ENCODE results near the gene OLFM4. TPM values are rescaled to one million over a fixed set of nuclear protein-coding genes. Genes with fewer than 3 reads are reported as not detected.

The OLFM4 gene
- total RNA-seq, 2 experiments from 2014 or later = not detected

DNA sequence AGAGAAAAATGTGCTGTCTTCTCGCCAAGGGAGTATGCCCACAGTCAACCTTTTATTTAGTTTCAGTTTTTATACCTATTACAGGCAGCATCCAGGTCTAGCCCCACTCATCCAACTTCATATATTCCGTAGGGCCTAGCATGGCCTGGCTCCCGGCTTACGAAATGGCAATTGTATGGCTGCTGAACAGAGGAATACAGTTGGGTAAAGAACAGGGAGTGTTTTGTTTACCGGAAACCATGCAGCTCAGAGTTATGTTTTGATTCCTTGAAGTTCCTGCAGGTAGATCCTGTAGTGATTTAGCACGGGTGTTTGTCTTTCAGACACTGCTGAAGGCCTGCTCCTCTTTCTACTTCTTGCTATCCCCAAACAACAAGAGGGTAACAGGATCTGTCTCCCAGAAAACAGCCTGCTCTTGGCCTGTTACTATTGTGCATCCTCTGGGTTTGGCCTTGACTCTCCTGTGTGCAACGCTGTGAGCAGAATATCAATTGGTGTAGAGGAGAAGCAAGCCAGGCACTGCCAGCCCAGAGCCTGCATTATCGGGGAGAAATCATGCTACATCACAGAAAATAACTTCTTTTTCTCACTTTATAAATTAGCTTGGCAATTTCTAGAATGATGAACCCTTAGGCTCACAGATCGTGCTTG is 32.4 kb downstream of the OLFM4 start:
- H3K27ac Mint-ChIP-seq = no peak overlapping the region
- CTCF ChIA-PET = no interaction called here
- no peaks in the 10 kb centered on the region for H3K36me3 Mint-ChIP-seq
- no peak overlapping the region for H3K4me3 Mint-ChIP-seq
- no peaks in the 10 kb centered on the region for H3K4me1 Mint-ChIP-seq
- no peak for ATAC-seq
- DNase-seq = no peak
- no peaks in the 10 kb centered on the region for H3K27me3 Mint-ChIP-seq
- no peaks in the 10 kb centered on the region for H3K9me3 Mint-ChIP-seq (ENCODE audit: low read depth)

DNA sequence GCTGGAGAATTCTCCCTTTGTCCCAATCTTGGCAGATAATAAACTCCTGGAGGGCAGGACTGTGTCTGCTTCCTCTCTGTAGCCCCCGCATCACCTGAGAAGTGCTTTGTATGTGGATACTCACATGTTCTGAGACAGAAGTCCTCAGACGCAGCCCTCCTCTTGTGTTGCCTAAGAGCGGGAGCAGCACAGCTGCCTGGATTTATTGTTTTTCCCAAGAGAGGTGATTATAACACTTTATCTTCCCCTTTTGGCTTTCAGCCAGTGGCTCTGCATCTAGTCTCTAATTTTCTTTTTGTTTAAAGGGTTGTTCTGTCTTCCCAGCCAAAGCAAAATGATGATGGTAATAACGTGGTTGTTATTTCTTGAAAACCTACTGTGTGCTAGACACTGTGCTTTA is 36.1 kb downstream of the OLFM4 start:
- no peaks in the 10 kb centered on the region for H3K27me3 Mint-ChIP-seq
- DNase-seq = no peak
- no peak for ATAC-seq
- H3K27ac Mint-ChIP-seq = no peak overlapping the region
- no peaks in the 10 kb centered on the region for H3K4me1 Mint-ChIP-seq
- CTCF ChIA-PET = no interaction called here
- no peaks in the 10 kb centered on the region for H3K36me3 Mint-ChIP-seq
- H3K4me3 Mint-ChIP-seq = no peak overlapping the region
- no peaks in the 10 kb centered on the region for H3K9me3 Mint-ChIP-seq (ENCODE audit: low read depth)

DNA sequence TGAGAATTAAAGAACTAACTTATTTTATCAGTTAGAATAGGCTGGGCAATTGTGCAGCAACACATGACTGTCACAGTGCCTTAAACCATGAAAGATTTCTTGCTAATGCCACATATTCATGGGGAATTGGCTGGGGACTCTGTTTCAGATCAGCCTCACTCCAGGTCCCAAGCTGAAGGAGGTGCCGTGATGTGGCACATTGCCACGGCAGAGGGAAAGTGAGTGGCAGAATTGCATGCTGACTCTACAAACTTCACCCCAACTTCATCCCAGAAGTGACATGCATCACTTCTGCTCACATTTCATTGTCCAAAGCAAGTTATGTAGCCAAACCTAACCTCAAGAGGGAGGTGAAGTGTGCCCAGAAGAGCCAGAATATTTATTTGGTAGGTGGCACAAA is 37.8 kb downstream of the OLFM4 start:
- ATAC-seq (no peak), DNase-seq (no peak)
- no peaks in the 10 kb centered on the region for H3K36me3 Mint-ChIP-seq
- H3K27me3 Mint-ChIP-seq = no peaks in the 10 kb centered on the region
- CTCF ChIA-PET = no interaction called here
- no peaks in the 10 kb centered on the region for H3K4me1 Mint-ChIP-seq
- H3K27ac Mint-ChIP-seq = no peak overlapping the region
- no peaks in the 10 kb centered on the region for H3K9me3 Mint-ChIP-seq (ENCODE audit: low read depth)
- no peak overlapping the region for H3K4me3 Mint-ChIP-seq

DNA sequence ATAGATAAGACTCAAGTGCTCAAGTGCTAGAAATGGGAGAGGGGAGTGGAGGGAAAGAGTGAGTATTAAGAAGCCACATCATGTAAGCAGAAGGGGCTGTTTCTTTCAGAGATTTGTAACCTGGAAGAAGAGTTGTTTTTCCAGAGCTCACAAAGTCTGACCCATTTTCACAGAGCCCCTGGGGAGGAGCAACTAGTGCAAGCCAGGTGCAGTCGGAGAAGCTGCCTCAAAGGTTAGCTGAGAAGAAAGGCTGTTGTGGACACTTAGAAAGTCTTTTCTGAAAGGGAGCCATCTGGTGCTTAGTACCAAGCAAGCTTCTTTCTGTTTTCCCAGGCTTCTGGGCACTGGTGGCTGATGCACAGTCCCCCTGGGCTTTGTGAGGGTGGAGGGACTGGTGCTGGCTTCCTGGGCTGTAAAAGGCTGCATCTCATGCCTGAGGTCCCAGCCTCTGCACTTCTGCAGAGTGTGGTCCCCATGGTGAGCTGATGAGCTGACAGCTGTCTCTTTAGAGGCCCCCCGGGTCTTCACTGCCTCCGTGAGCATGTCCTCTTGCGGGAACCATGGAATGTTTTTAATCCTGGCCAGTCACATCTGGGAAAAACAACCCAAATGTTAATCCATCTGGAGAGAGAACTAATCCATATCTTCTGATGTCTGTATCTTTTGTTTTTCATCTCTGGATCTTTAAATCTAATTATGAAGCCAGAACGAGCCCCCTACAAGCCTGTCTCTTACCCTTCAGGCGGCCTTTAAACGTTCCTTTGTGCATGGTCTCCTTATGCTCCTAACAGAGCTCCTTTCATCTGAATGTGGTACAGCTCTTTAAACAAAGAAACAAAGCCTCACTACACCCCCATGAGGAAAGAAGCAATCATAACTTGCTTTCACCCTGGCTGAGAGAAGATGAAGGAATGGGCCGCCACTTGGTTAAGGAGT is 40.2 kb downstream of the OLFM4 start:
- Mint-ChIP-seq H3K36me3 (no peaks in the 10 kb centered on the region), H3K4me1 (no peaks in the 10 kb centered on the region), H3K4me3 (no peak overlapping the region), H3K27ac (no peak overlapping the region), H3K9me3 (ENCODE audit: low read depth) (no peaks in the 10 kb centered on the region), H3K27me3 (no peaks in the 10 kb centered on the region)
- DNase-seq (no peak), ATAC-seq (no peak)
- CTCF ChIA-PET = no interaction called here

DNA sequence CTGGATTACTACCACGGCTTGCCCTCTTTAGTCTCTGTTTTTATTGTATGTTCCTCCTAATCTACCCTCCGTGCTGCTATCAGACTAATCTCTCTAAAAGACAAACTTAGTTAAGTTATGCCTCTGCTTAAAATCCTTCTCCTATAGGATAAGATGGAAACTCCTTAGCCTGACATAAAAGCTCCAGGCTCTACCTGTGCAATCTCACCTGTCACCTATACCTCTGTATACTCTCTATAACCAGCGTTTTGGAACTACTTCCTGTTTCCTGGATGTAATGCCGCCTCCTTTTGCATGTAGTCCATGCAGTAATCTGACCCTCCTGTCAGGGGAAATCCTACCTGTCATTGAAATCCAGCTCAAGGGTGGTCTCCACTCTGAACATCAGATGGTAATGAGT is 41.2 kb downstream of the OLFM4 start:
- no peaks in the 10 kb centered on the region for H3K4me1 Mint-ChIP-seq
- H3K27me3 Mint-ChIP-seq = no peaks in the 10 kb centered on the region
- ATAC-seq (no peak), DNase-seq (no peak)
- H3K36me3 Mint-ChIP-seq = no peaks in the 10 kb centered on the region
- H3K27ac Mint-ChIP-seq = no peak overlapping the region
- no peaks in the 10 kb centered on the region for H3K9me3 Mint-ChIP-seq (ENCODE audit: low read depth)
- CTCF ChIA-PET = no interaction called here
- H3K4me3 Mint-ChIP-seq = no peak overlapping the region

DNA sequence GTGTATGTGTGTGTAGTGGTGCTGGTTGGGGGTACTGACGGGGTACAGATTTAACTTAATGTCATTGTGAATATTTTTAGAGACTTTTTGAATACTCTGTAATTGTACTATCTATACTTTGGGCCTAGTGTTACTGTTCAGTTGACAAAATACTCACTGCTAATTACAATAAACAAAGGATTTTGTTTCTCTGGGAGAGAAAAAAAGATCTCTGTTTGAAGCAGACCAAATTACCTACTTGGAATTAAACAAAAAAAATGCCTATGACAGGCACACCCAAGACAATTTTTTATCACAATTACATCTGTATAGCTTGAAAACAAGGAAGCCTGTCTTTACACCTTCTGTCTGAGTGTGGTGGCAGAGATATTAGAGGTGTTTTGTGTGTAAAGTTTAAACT is 45.1 kb downstream of the OLFM4 start:
- Mint-ChIP-seq H3K4me3 (no peak overlapping the region), H3K27me3 (no peaks in the 10 kb centered on the region), H3K27ac (no peak overlapping the region), H3K9me3 (ENCODE audit: low read depth) (no peaks in the 10 kb centered on the region), H3K36me3 (no peaks in the 10 kb centered on the region), H3K4me1 (no peaks in the 10 kb centered on the region)
- CTCF ChIA-PET = no interaction called here
- DNase-seq = no peak
- no peak for ATAC-seq

DNA sequence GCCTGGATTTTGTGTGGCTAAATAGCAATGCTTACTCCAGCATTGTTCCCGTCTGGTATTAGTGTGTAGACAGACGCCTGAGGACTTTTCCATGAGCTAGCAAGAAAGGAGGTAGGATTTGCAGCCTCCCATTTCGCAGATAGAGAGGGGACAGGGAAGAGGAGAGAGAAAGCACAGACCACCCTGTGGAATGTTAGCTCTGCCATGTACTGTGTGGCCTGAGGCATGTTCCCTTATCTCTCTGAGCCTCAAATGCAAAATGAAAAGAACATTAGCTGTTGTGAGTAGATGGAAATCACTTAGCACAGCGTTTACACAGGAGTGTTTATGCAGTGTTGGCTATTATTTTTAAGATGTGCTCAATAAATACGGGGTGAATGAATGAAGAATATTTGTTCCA is 45.5 kb downstream of the OLFM4 start:
- no peak for ATAC-seq

DNA sequence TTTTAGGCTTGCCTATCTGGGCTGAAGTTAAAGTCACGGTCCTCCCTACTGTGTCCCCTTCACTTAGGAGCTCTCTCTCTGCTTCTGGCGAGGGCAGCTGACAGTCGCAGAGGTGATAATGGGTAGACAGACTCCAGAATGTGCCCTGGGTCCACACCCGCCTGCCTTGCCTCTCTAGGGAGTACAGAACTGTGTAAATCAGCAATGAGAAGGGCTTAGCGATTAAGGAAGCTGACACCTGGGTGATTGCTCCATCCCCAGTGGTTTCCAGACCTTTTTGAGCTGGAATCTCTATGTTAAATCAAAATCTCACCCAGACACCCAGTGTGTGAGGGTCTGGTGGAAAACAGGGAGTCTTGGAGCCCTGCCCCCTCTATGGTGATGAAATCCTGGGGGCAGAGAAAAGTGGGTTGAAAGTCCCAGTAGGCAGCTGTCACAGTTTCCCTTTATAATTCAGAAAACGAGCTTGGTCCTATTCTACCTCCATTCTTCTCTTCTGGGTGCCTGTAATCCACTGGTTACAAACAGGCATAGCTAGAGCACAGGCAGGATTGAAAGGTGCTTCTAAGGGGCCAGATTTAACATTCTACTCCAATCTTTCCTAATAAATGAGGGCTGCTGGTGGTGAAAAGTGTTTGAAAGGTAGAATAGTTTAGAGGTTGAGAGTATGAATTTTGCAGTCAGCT is 46.9 kb downstream of the OLFM4 start:
- Mint-ChIP-seq H3K4me3 (no peak overlapping the region), H3K4me1 (no peaks in the 10 kb centered on the region), H3K9me3 (ENCODE audit: low read depth) (no peaks in the 10 kb centered on the region), H3K27ac (no peak overlapping the region), H3K27me3 (no peaks in the 10 kb centered on the region), H3K36me3 (no peaks in the 10 kb centered on the region)
- no peak for ATAC-seq
- CTCF ChIA-PET = no interaction called here
- no peak for DNase-seq

More for the DNA sequence above, 45.5 kb downstream of the OLFM4 start:
- Mint-ChIP-seq H3K36me3 (no peaks in the 10 kb centered on the region), H3K27me3 (no peaks in the 10 kb centered on the region), H3K4me3 (no peak overlapping the region), H3K27ac (no peak overlapping the region), H3K4me1 (no peaks in the 10 kb centered on the region), H3K9me3 (ENCODE audit: low read depth) (no peaks in the 10 kb centered on the region)
- CTCF ChIA-PET = no interaction called here
- no peak for DNase-seq

DNA sequence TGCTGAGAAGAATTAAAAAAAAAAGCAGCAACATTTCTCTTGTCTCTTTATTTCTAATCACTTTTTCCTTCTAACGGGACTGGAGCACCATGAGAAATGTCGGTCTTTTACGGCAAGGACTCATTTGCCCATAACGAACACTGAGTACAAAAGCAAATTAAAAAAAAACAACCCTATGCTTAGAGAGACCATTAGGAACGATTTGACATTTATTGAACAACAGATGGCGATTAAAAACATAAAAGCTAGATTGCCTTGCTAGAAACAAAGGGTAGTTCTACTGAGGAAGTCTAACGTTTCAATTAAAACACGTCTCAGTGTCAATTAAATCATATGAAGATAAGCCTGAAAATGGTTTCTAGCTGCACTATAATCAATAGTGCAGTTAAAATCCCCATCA is 51.1 kb downstream of the OLFM4 start:
- no peaks in the 10 kb centered on the region for H3K27me3 Mint-ChIP-seq
- H3K4me1 Mint-ChIP-seq = no peaks in the 10 kb centered on the region
- no peak overlapping the region for H3K4me3 Mint-ChIP-seq
- no peak for DNase-seq
- no peak overlapping the region for H3K27ac Mint-ChIP-seq
- H3K9me3 Mint-ChIP-seq (ENCODE audit: low read depth) = no peaks in the 10 kb centered on the region
- CTCF ChIA-PET = no interaction called here
- no peaks in the 10 kb centered on the region for H3K36me3 Mint-ChIP-seq
- no peak for ATAC-seq

DNA sequence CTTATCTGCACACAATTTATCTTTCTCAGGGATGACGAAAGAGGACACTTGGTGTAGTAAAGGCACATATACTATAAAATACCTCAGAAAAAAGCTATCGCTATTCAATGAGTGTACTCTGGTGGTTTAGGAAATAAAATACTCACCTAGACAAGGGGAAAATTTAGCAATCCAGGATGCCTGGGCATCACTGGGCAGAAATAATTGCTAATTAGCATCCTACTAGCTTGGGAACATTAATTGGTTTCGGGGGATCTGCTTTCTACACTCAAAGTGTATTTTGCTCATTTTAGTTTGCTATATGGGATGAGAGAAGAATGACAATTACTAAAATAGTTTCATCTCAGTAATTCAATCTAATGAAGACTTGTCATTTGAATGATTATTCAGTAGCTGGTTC is 60.3 kb downstream of the OLFM4 start:
- Mint-ChIP-seq H3K4me3 (no peak overlapping the region), H3K4me1 (no peaks in the 10 kb centered on the region), H3K36me3 (no peaks in the 10 kb centered on the region), H3K27ac (no peak overlapping the region), H3K9me3 (ENCODE audit: low read depth) (peaks cover 2% of the 10 kb centered on the region), H3K27me3 (no peaks in the 10 kb centered on the region)
- DNase-seq (no peak), ATAC-seq (no peak)
- CTCF ChIA-PET = no interaction called here

DNA sequence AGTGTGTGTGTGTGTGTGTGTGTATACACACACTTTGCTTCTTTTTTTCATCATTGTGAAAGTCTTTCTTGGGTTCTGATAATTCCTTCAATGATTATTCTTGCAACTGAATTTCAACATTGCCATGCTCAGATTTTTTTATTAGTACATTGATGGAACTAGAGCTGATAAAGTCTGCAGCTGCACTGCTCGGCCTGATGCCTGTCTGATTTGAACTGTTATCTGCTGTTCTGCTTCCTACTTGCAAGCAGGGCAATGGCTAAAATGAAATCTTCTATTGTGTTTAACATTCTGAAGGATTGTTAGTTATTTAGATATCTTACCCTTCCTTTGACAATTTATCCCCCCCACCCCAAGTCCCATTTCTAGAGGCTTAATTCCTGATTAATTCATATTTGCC is 61.3 kb downstream of the OLFM4 start:
- peaks cover 2% of the 10 kb centered on the region for H3K9me3 Mint-ChIP-seq (ENCODE audit: low read depth)
- H3K4me3 Mint-ChIP-seq = no peak overlapping the region
- ATAC-seq = no peak

DNA sequence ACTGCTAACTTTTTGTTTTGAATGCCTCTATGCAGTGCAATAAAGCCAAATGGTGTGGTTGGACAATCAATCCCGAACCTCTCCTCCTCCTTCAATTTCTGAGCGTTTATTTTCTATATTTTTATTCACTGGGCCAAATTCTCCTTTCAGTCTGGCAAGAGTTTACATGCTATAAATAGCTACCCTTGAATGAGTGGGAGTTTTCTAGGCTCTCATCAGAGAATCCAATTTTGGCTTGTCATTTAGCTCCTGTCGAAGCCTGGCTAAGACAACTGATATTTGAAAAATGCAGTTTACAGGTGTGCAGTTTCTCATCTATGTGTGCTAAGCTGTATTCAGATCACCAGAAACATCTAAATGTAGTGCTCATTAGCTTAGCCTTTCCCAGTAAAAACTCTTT is 61.8 kb downstream of the OLFM4 start:
- H3K4me1 Mint-ChIP-seq = no peaks in the 10 kb centered on the region
- ATAC-seq = no peak
- H3K4me3 Mint-ChIP-seq = no peak overlapping the region
- CTCF ChIA-PET = no interaction called here
- no peaks in the 10 kb centered on the region for H3K27me3 Mint-ChIP-seq
- H3K36me3 Mint-ChIP-seq = no peaks in the 10 kb centered on the region
- no peak overlapping the region for H3K27ac Mint-ChIP-seq
- H3K9me3 Mint-ChIP-seq (ENCODE audit: low read depth) = peaks cover 2% of the 10 kb centered on the region
- DNase-seq = no peak

More for the DNA sequence above, 61.3 kb downstream of the OLFM4 start:
- CTCF ChIA-PET = interaction anchor here (0.7 kb wide), 1 partner anchor 196 kb away, joined by 3 read pairs; no protein-coding TSS in a partner anchor
- no peaks in the 10 kb centered on the region for H3K4me1 Mint-ChIP-seq
- DNase-seq = no peak
- H3K36me3 Mint-ChIP-seq = no peaks in the 10 kb centered on the region
- H3K27me3 Mint-ChIP-seq = no peaks in the 10 kb centered on the region
- no peak overlapping the region for H3K27ac Mint-ChIP-seq

DNA sequence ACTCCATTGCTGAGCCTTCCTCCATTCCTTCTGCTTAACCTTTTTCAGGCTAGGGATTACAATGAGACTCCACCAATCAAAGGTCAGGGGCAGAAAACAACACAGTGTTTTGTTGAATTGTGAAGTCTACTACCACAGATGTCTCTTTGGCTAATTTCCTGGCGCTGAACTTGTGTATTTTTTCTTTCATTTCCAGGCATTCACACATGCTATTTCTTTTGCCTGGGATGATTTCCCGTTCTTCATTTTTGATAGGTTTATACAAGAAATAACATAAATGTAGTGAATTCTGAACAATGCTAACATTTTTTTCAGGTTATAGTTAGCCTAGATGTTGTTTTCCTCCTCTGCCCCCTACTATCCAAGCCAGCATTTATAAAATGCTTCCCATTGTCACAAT is 64.3 kb downstream of the OLFM4 start:
- Mint-ChIP-seq H3K4me3 (no peak overlapping the region), H3K4me1 (no peaks in the 10 kb centered on the region), H3K36me3 (no peaks in the 10 kb centered on the region), H3K9me3 (ENCODE audit: low read depth) (peaks cover 2% of the 10 kb centered on the region), H3K27me3 (no peaks in the 10 kb centered on the region), H3K27ac (no peak overlapping the region)
- DNase-seq = no peak
- CTCF ChIA-PET = no interaction called here
- ATAC-seq = no peak

DNA sequence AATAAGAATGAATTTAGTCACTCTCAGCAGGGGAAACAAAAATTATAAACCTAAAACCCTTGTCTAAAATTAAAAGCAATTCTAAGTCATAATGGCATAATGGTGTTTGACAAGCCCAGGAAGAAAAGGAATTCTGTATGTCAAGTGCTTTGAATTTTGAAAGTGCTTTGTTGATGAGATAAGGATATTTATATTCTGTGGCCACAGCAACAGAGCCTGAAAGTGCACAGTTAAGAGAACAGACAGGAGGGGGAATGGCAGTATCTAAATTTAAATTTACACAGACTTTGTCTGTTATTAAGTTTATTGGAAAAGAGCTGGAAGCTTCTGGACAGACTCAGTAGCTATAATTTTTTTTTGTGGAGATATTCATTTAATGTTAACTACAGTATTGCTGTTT is 69.8 kb downstream of the OLFM4 start:
- no peak for ATAC-seq
- Mint-ChIP-seq H3K4me3 (no peak overlapping the region), H3K4me1 (no peaks in the 10 kb centered on the region)

More for the DNA sequence above, 69.8 kb downstream of the OLFM4 start:
- no peak for DNase-seq
- Mint-ChIP-seq H3K27me3 (no peaks in the 10 kb centered on the region), H3K27ac (no peak overlapping the region), H3K36me3 (no peaks in the 10 kb centered on the region), H3K9me3 (ENCODE audit: low read depth) (peaks cover under 1% of the 10 kb centered on the region)
- CTCF ChIA-PET = no interaction called here

All from activated CD8-positive, alpha-beta memory T cell treated with anti-CD3 and anti-CD28 coated beads, Interleukin-2, amount 10 ng/mL, durations not matched to agents 7 days and 5 days (primary cell).